GM23248 (cell line): ENCODE data around the gene FAM181B. TPM values are rescaled to one million over a fixed set of nuclear protein-coding genes. Genes with fewer than 3 reads are reported as not detected.

Source experiments
- DNase-seq: peaks from one replicate; pipeline ENCODE4 v3.0.0-alpha.2; 2015
- H2AFZ ChIP-seq: fragments of 200-600 bp; sonication (generic); 2 replicates; pipeline ENCODE4 v1.6.1; 2016; ENCODE audit warnings: antibody characterized with exemption
- H3F3A ChIP-seq: fragments of 200-600 bp; sonication (generic); 2 replicates; pipeline ENCODE4 v1.6.1; 2016; ENCODE audit warnings: mild to moderate bottlenecking, antibody characterized with exemption, mixed run types; ENCODE audit not compliant: insufficient read depth
- H3K27ac ChIP-seq: fragments of 200-600 bp; sonication (generic); 2 replicates; pipeline ENCODE4 v1.5.1; 2016; ENCODE audit warnings: mild to moderate bottlenecking
- H3K27me3 ChIP-seq: fragments of 200-600 bp; sonication (generic); replicated peaks from 2 replicates; pipeline ENCODE4 v1.6.1; 2016; ENCODE audit warnings: mild to moderate bottlenecking; ENCODE audit not compliant: insufficient read depth
- H3K36me3 ChIP-seq: fragments of 200-600 bp; sonication (generic); 2 replicates; pipeline ENCODE4 v1.6.1; 2016; ENCODE audit warnings: low read depth, mild to moderate bottlenecking
- H3K4me1 ChIP-seq: fragments of 200-600 bp; sonication (generic); 2 replicates; pipeline ENCODE4 v1.6.1; 2016; ENCODE audit warnings: mild to moderate bottlenecking; ENCODE audit not compliant: insufficient read depth
- H3K4me2 ChIP-seq: fragments of 200-600 bp; sonication (generic); one replicate; pipeline ENCODE4 v1.6.1; 2016; ENCODE audit warnings: mild to moderate bottlenecking; ENCODE audit not compliant: unreplicated experiment
- H3K4me3 ChIP-seq: fragments of 200-600 bp; sonication (generic); 2 replicates; pipeline ENCODE4 v1.5.1; 2016; ENCODE audit warnings: mild to moderate bottlenecking
- H3K79me2 ChIP-seq: fragments of 200-600 bp; sonication (generic); 2 replicates; pipeline ENCODE4 v1.6.1; 2016; ENCODE audit warnings: mild to moderate bottlenecking; ENCODE audit not compliant: insufficient read depth
- H3K9ac ChIP-seq: fragments of 200-600 bp; sonication (generic); 2 replicates; pipeline ENCODE4 v1.6.1; 2016; ENCODE audit warnings: mild to moderate bottlenecking
- H3K9me2 ChIP-seq: fragments of 200-600 bp; sonication (generic); 2 replicates; pipeline ENCODE4 v1.6.1; 2016; ENCODE audit warnings: mixed run types, mild to moderate bottlenecking, moderate library complexity; ENCODE audit not compliant: insufficient read depth
- H3K9me3 ChIP-seq: fragments of 200-600 bp; sonication (generic); one replicate; pipeline ENCODE4 v1.6.1; 2017; ENCODE audit warnings: low read depth
- H4K20me1 ChIP-seq: fragments of 200-600 bp; sonication (generic); 2 replicates; pipeline ENCODE4 v1.6.0; 2016; ENCODE audit not compliant: insufficient read depth
- EZH2 ChIP-seq: fragments of 200-600 bp; sonication (generic); IDR thresholded peaks from 2 replicates; pipeline ENCODE4 v1.6.1; 2018; ENCODE audit warnings: antibody characterized with exemption, mild to moderate bottlenecking; ENCODE audit not compliant: insufficient read depth, poor library complexity, severe bottlenecking
- EZH2phosphoT487 ChIP-seq: fragments of 200-600 bp; sonication (generic); IDR thresholded peaks from 2 replicates; pipeline ENCODE4 v1.6.1; 2018; ENCODE audit warnings: antibody characterized with exemption, moderate library complexity, mild to moderate bottlenecking, low read depth; ENCODE audit not compliant: insufficient read depth
- WGBS, 2 experiments: methylation state at CpG; one replicate each; pipeline ENCODE4 v1.1.6; 2015 to 2017; ENCODE audit warnings: low lambda C conversion rate in 2 of 2, low coverage in 1 of 2; ENCODE audit errors: missing lambda C conversion rate in 2 of 2; 5-methylcytosine and 5-hydroxymethylcytosine counted together
- in situ Hi-C: fragments of 300-500 bp; cut with MboI; formaldehyde crosslinking; loops from 2 replicates; pipeline ENCODE4 v1.15.0; 2020
- polyA plus RNA-seq: library from polyadenylated mRNA; unstranded; fragments of >200 nt; fragmentation: Nextera tagmentation; extraction: Ambion mirVana; gene quantifications from 2 replicates; pipeline ENCODE4 v1.2.1, GENCODE V29; 2016
- total RNA-seq: library from RNA; depleted of rRNA; stranded (reverse); fragments of >200 nt; shearing (Covaris generic); gene quantifications from 2 replicates; pipeline ENCODE4 v1.2.3, GENCODE V29; 2014

The FAM181B gene
- total and polyA plus RNA-seq, 2 experiments from 2014 or later: not detected

DNA sequence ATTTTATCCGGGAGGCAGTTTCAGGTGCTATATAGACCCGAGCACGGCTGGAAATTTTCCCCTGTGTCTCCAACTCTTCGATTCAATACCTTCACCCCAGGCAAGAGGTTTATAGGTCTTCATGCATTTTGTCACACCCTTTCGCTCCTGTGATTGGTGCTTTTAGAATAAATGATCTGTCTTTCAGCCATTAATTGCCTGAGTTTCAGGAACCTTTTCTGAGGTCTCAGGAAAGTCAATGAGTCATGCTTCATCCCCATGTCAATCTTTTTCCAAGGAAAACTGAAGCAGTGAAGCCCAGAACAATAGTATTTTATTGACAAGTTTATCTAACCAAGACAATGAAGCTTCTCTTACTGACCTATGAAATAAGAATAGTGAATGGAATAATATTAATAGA is 29.9 kb downstream of the FAM181B start:
- TF ChIP-seq EZH2phosphoT487 (no peak), EZH2 (no peak)
- Histone ChIP-seq H3K9me2 (no peaks in the 10 kb centered on the region), H3K9me3 (no peaks in the 10 kb centered on the region), H3K36me3 (no peaks in the 10 kb centered on the region), H4K20me1 (no peaks in the 10 kb centered on the region), H3K4me3 (no peak overlapping the region), H3F3A (no peaks in the 10 kb centered on the region), H3K79me2 (no peaks in the 10 kb centered on the region), H3K27ac (no peak overlapping the region), H3K9ac (no peak overlapping the region), H2AFZ (no peak overlapping the region), H3K4me2 (no peak overlapping the region), H3K27me3 (peaks cover 9% of the 10 kb centered on the region; the same call in 1 of the 2 replicates), H3K4me1 (no peaks in the 10 kb centered on the region)
- in situ Hi-C loops: no loop called here
- no peak for DNase-seq
- 56 to 59% methylated on average over 5 of the region's 5 CpGs for WGBS, 2 experiments

DNA sequence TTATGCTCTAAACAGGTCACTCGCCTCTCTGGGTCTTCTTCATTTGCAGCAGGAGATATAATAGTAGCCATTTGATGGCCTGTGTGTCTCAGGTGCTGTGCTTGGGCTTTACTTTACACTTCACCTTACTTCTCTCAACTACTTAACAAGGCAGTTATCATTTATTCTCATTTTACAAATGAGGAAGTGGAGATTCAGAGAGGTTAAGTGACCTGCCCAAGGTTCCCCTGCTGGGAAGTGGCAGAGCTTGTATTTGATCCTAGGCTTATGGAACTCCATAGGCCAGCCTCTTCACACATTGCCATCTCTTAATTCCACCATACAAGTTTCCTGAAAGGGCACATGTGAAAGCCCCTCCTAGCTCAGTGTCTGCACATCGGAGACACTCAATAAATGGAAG is 30.4 kb downstream of the FAM181B start:
- H3K9me3 ChIP-seq: no peaks in the 10 kb centered on the region
- no peaks in the 10 kb centered on the region for H3K4me1 ChIP-seq
- no peak overlapping the region for H3K9ac ChIP-seq
- no peak overlapping the region for H2AFZ ChIP-seq
- WGBS, 2 experiments: 25 to 44% methylated on average over 2 of the region's 2 CpGs
- H3K79me2 ChIP-seq: no peaks in the 10 kb centered on the region
- DNase-seq: no peak
- peaks cover 9% of the 10 kb centered on the region; the same call in 1 of the 2 replicates for H3K27me3 ChIP-seq
- H3K4me3 ChIP-seq: no peak overlapping the region
- no peaks in the 10 kb centered on the region for H3K36me3 ChIP-seq
- TF ChIP-seq EZH2: no peak
- no peak for TF ChIP-seq EZH2phosphoT487
- H3K27ac ChIP-seq: no peak overlapping the region
- H3K9me2 ChIP-seq: no peaks in the 10 kb centered on the region
- in situ Hi-C loops: no loop called here
- no peaks in the 10 kb centered on the region for H4K20me1 ChIP-seq
- H3K4me2 ChIP-seq: no peak overlapping the region
- H3F3A ChIP-seq: no peaks in the 10 kb centered on the region

DNA sequence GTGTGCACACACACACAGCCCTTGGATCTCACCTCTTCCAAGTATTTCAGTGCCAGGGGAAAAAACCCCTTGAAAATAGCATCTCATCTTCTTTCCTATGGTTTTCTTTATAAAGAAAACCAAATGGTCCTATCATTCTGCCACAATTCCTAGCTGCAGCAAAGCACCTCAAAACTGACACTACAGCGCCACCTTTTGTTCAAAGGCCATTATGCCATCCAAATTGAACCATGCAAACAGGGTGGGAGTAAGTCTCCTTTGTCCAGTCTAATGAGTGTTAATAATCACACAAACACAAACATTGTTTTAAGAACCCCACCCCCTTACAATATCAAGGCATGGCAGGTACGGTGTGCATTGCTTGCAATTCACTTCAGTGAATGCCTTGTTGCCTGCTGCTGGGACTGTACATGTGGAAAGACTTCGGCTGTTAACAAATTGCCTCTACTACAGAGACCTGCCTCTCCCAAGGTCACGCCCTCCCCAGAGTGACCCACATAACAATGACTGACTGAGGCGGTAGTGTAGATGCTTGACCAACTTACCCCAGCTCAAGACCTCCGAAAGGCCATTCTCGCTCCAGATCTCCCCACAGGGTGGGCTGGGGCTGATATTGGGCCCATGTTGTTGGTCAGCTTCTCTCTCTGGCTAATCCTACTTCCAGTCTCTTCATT is 31.7 kb downstream of the FAM181B start:
- no peaks in the 10 kb centered on the region for H3K36me3 ChIP-seq
- H2AFZ ChIP-seq: no peak overlapping the region
- in situ Hi-C loops: no loop called here
- TF ChIP-seq EZH2: no peak
- TF ChIP-seq EZH2phosphoT487: no peak
- H3K9me2 ChIP-seq: no peaks in the 10 kb centered on the region
- no peaks in the 10 kb centered on the region for H3K9me3 ChIP-seq
- no peak overlapping the region for H3K9ac ChIP-seq
- no peaks in the 10 kb centered on the region for H4K20me1 ChIP-seq
- no peak overlapping the region for H3K27ac ChIP-seq
- H3F3A ChIP-seq: no peaks in the 10 kb centered on the region
- 26 to 30% methylated on average over 7 of the region's 7 CpGs for WGBS, 2 experiments
- H3K4me3 ChIP-seq: no peak overlapping the region
- no peak overlapping the region for H3K4me2 ChIP-seq
- no peaks in the 10 kb centered on the region for H3K79me2 ChIP-seq
- DNase-seq: peak; percentile 50
- no peaks in the 10 kb centered on the region for H3K4me1 ChIP-seq
- peaks cover 9% of the 10 kb centered on the region; the same call in 1 of the 2 replicates for H3K27me3 ChIP-seq

DNA sequence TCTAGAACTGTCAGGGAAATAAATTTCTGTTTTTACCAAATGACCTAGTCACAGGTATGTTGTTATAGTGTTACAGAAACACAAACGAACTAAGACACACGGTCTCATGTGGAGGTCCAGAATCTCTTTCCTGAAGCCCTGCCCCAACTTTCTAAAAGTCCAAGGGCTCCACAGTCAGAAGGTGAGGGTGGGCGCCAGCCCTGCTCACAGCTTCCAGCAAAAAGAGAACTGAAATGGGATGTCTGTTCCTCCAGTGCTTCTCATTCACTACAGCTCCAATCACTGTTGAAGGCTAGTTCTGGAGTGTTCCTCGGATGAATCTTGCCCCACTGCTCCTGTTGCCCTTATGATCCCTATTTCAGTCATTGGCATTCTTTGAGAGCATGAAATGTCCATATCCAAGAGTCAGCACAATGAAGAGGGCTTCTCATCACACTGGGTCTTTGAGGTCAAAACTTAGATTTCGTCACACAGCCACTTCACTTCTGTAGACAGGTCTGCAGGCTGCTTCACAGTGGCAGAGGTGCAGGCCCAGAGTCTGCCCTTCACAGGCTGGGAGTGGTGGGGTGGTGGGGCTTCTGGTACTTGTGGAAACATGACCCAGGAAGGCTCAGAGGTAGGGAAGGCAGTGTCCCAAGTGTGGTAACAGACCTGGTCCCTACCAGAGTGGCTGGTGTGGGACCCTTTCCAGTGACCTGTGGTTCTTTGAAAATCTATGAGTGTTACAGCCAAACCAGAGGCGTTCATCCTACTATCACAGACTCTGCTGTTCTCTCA is 34.9 kb downstream of the FAM181B start:
- Histone ChIP-seq H3K9ac (no peak overlapping the region), H3K27ac (no peak overlapping the region), H3F3A (no peaks in the 10 kb centered on the region), H3K79me2 (no peaks in the 10 kb centered on the region), H3K36me3 (no peaks in the 10 kb centered on the region), H3K4me3 (no peak overlapping the region), H3K4me1 (no peaks in the 10 kb centered on the region), H4K20me1 (no peaks in the 10 kb centered on the region), H3K9me2 (no peaks in the 10 kb centered on the region), H3K9me3 (no peaks in the 10 kb centered on the region), H3K27me3 (peaks cover 5% of the 10 kb centered on the region; the same call in 1 of the 2 replicates), H2AFZ (no peak overlapping the region), H3K4me2 (no peak overlapping the region)
- 25 to 31% methylated on average over 6 of the region's 6 CpGs for WGBS, 2 experiments
- in situ Hi-C loops: loop anchor here (25.0 kb wide), 1 partner anchor 1114 kb away; no protein-coding TSS in a partner anchor
- no peak for DNase-seq
- TF ChIP-seq EZH2phosphoT487: no peak
- TF ChIP-seq EZH2: no peak
